Choroid plexus epithelial cell (primary cell): ENCODE data around the gene IL1RN.

ENCODE experiments used
- DNase-seq: peaks from one replicate; pipeline ENCODE4 v3.0.0-alpha.2; 2010; ENCODE audit warnings: low read depth
- H3K4me3 ChIP-seq: 2 replicates; pipeline ENCODE4 v1.5.1; 2011; ENCODE audit warnings: low read depth, mild to moderate bottlenecking, control low read depth, low read length, moderate library complexity
- TF ChIP-seq, protein P1 (sequence below): conservative IDR thresholded peaks from 2 replicates; pipeline ENCODE4 v1.5.1; 2011; ENCODE audit warnings: low read depth, mild to moderate bottlenecking, control low read depth, inconsistent platforms, low read length, moderate library complexity

Gene IL1RN

GRCh38 chr2:113136828-113137775 lies 9.7 kb downstream of the IL1RN start:
- no peak overlapping the region for H3K4me3 ChIP-seq
- TF ChIP-seq, protein P1, sequence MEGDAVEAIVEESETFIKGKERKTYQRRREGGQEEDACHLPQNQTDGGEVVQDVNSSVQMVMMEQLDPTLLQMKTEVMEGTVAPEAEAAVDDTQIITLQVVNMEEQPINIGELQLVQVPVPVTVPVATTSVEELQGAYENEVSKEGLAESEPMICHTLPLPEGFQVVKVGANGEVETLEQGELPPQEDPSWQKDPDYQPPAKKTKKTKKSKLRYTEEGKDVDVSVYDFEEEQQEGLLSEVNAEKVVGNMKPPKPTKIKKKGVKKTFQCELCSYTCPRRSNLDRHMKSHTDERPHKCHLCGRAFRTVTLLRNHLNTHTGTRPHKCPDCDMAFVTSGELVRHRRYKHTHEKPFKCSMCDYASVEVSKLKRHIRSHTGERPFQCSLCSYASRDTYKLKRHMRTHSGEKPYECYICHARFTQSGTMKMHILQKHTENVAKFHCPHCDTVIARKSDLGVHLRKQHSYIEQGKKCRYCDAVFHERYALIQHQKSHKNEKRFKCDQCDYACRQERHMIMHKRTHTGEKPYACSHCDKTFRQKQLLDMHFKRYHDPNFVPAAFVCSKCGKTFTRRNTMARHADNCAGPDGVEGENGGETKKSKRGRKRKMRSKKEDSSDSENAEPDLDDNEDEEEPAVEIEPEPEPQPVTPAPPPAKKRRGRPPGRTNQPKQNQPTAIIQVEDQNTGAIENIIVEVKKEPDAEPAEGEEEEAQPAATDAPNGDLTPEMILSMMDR: peak; percentile 78
- DNase-seq: peak; percentile 73

DNA sequence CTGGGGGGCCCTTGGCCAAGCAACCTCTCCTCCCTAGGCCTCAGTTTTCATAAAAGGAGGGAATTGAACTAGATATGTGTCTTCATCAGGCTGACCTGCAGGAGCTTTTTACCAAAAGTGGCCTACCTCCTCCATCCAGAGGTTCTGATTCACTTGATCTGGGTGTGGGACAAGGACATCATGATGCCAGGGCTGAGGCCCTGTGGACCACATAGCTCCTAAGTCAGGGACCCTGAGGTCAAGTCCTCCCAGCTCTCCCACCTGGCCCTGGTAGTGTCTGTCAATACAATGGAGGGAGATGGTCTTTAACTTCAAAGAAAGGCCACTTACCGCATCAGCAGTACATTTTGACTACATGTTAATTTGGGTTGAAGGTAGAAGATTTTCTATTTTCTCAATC lies 10.4 kb downstream of the IL1RN start:
- TF ChIP-seq, protein P1: no peak
- no peak for DNase-seq
- H3K4me3 ChIP-seq: no peak overlapping the region

GRCh38 chr2:113138428-113139322 lies 11.3 kb downstream of the IL1RN start:
- H3K4me3 ChIP-seq: no peak overlapping the region
- DNase-seq: peak; percentile 85
- TF ChIP-seq, protein P1: peak; percentile 72

DNA sequence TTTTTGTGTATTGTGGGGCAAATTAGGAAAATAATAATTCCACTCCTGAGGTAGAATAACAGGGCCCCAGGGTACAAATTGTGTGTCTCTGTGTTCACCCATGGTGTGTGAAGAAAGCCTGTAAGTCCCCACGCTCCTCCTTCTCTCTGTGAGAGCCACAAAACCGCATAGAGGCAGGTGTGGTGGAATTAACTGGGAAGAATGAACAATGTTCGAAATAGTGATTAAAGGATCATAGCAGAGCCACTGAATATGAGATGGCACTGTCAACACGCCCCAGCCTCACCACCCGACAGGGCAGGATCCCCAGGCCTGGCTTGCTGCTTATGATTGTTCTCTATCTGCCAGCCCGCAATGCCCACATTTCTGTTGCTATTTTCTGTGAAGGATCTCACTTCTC lies 14.1 kb downstream of the IL1RN start:
- H3K4me3 ChIP-seq: no peak overlapping the region
- DNase-seq: no peak
- TF ChIP-seq, protein P1: no peak

GRCh38 chr2:113142290-113142689 lies 14.9 kb downstream of the IL1RN start:
- no peak for DNase-seq
- no peak overlapping the region for H3K4me3 ChIP-seq
- TF ChIP-seq, protein P1: no peak

DNA sequence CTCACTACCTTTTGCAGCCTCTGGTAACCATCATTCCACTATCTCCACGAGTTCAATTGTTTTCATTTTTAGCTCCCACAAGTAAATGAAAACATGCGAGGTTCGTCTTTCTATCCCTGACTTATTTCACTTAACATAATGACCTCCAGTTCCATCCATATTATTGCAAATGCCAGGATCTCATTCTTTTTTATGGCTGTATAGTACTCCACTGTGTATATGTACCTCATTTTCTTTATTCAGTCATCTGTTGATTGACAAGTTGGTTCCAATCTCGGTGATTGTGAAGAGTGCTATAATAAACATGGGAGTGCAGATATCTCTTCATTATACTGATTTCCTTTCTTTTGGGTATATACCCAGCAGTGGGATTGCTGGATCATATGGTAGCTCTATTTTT lies 16.9 kb downstream of the IL1RN start:
- H3K4me3 ChIP-seq: no peak overlapping the region
- no peak for DNase-seq
- TF ChIP-seq, protein P1: no peak
